Mesenchymal stem cell (in vitro differentiated cells and primary cell): ENCODE results near the gene HEYL.
"Not testable (repeated sequence)": the region's sequence is repeated elsewhere in the genome, so short reads cannot be mapped to it uniquely, and the experiment has no call there.

Experiments used
- DNase-seq: peaks from one replicate; pipeline ENCODE4 v3.0.0-alpha.2; 2013
- H2AFZ ChIP-seq: one replicate; pipeline ENCODE4 v1.6.1; 2013; ENCODE audit warnings: low read depth, mild to moderate bottlenecking, control low read depth, inconsistent platforms, low read length, moderate library complexity
- H2AK5ac ChIP-seq: 2 replicates; pipeline ENCODE4 v1.6.1; 2013; ENCODE audit warnings: low read length, moderate library complexity, mild to moderate bottlenecking, inconsistent platforms; ENCODE audit not compliant: severe bottlenecking
- H2BK120ac ChIP-seq: one replicate; pipeline ENCODE4 v1.6.1; 2013; ENCODE audit warnings: low read depth, mild to moderate bottlenecking, inconsistent platforms, low read length, moderate library complexity
- H2BK12ac ChIP-seq, 2 experiments: one replicate each; pipeline ENCODE4 v1.6.1; 2013; ENCODE audit warnings: inconsistent platforms in 2 of 2, low read length in 2 of 2, mild to moderate bottlenecking in 2 of 2, moderate library complexity in 2 of 2, control low read depth in 1 of 2
- H2BK15ac ChIP-seq: one replicate; pipeline ENCODE4 v1.6.1; 2013; ENCODE audit warnings: mild to moderate bottlenecking, low read depth, inconsistent platforms; ENCODE audit not compliant: poor library complexity, severe bottlenecking
- H2BK5ac ChIP-seq: 2 replicates; pipeline ENCODE4 v1.6.1; 2013; ENCODE audit warnings: low read depth, mild to moderate bottlenecking, low read length, control low read depth, inconsistent platforms; ENCODE audit not compliant: poor library complexity, severe bottlenecking
- H3K14ac ChIP-seq, 2 experiments: one replicate each; pipeline ENCODE4 v1.6.1; 2013; ENCODE audit warnings: inconsistent platforms in 2 of 2, low read length in 2 of 2, control low read depth in 1 of 2, mild to moderate bottlenecking in 1 of 2, moderate library complexity in 1 of 2
- H3K18ac ChIP-seq, 2 experiments: one replicate each; pipeline ENCODE4 v1.6.1; 2013; ENCODE audit warnings: inconsistent platforms in 2 of 2, low read length in 2 of 2, control low read depth in 1 of 2, low read depth in 1 of 2, mild to moderate bottlenecking in 1 of 2
- H3K23ac ChIP-seq, 2 experiments: one replicate each; pipeline ENCODE4 v1.6.1; 2013; ENCODE audit warnings: inconsistent platforms in 2 of 2, low read length in 2 of 2, mild to moderate bottlenecking in 2 of 2, moderate library complexity in 2 of 2, control low read depth in 1 of 2
- H3K27ac ChIP-seq: 2 replicates; pipeline ENCODE4 v1.5.1; 2013; ENCODE audit warnings: mild to moderate bottlenecking, moderate library complexity, low read length, control low read depth, inconsistent platforms; ENCODE audit not compliant: poor library complexity, severe bottlenecking
- H3K27me3 ChIP-seq, 2 experiments: 2 replicates each; pipeline versions ENCODE4 v1.6.1 to v1.7.0; 2013; ENCODE audit warnings: low read length in 2 of 2, mild to moderate bottlenecking in 2 of 2, moderate library complexity in 2 of 2, control low read depth in 1 of 2, inconsistent platforms in 1 of 2; ENCODE audit not compliant: control insufficient read depth in 1 of 2, insufficient read depth in 1 of 2
- H3K36me3 ChIP-seq, 2 experiments: 2 replicates each; pipeline versions ENCODE4 v1.6.1 to v1.7.0; 2013; ENCODE audit warnings: low read length in 2 of 2, control low read depth in 1 of 2, inconsistent platforms in 1 of 2, low read depth in 1 of 2, mild to moderate bottlenecking in 1 of 2; ENCODE audit not compliant: insufficient read depth in 2 of 2, control insufficient read depth in 1 of 2
- H3K4ac ChIP-seq, 2 experiments: one replicate each; pipeline ENCODE4 v1.6.1; 2013; ENCODE audit warnings: inconsistent platforms in 2 of 2, low read length in 2 of 2, mild to moderate bottlenecking in 2 of 2, moderate library complexity in 2 of 2, control low read depth in 1 of 2, low read depth in 1 of 2
- H3K4me1 ChIP-seq: 2 replicates; pipeline ENCODE4 v1.6.1; 2013; ENCODE audit warnings: low read depth, low read length, control low read depth; ENCODE audit not compliant: control insufficient read depth, insufficient read depth
- H3K4me2 ChIP-seq: 2 replicates; pipeline ENCODE4 v1.6.1; 2013; ENCODE audit warnings: low read length, mild to moderate bottlenecking, inconsistent platforms; ENCODE audit not compliant: poor library complexity, severe bottlenecking
- H3K4me3 ChIP-seq, 2 experiments: 2 replicates each; pipeline versions ENCODE4 v1.5.1 to v1.7.0; 2013; ENCODE audit warnings: low read length in 2 of 2, mild to moderate bottlenecking in 2 of 2, control low read depth in 1 of 2, low read depth in 1 of 2; ENCODE audit not compliant: insufficient read depth in 1 of 2
- H3K79me1 ChIP-seq: replicated peaks from 2 replicates; pipeline ENCODE4 v1.6.1; 2013; ENCODE audit warnings: mild to moderate bottlenecking, control low read depth, low read length, inconsistent platforms; ENCODE audit not compliant: poor library complexity, severe bottlenecking
- H3K9ac ChIP-seq: 2 replicates; pipeline ENCODE4 v1.7.0; 2013; ENCODE audit warnings: mild to moderate bottlenecking, low read length, moderate library complexity
- H3K9me3 ChIP-seq: 2 replicates; pipeline ENCODE4 v1.7.0; 2013; ENCODE audit warnings: mild to moderate bottlenecking, low read length; ENCODE audit not compliant: control insufficient read depth
- H4K8ac ChIP-seq: one replicate; pipeline ENCODE4 v1.6.1; 2013; ENCODE audit warnings: inconsistent platforms, mild to moderate bottlenecking, low read length, moderate library complexity
- H4K91ac ChIP-seq: one replicate; pipeline ENCODE4 v1.6.1; 2013; ENCODE audit warnings: mild to moderate bottlenecking, low read length, inconsistent platforms
- WGBS: methylation state at CpG from one replicate; pipeline ENCODE4 v1.1.7; 2013; ENCODE audit warnings: mixed read lengths; 5-methylcytosine and 5-hydroxymethylcytosine counted together

Gene HEYL

DNA sequence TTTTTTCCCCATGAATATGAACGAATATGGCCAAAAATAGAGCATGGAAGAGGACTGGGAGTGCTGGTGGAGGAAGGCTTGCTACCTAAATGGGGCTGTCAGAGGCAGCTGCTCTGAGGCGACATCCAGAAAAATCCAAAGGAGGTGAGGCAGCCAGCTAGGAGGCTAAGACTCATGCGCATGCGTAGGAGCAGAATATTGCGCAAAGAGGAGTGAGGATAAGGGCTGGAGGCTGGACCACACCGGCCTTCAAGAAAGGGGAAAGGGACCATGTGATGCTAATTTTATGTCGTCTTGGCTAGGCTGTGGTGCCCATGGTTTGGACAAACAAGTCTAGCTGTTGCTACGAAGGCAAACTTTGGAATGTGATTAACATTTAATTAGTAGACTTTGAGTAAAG lies 30.5 kb downstream of the HEYL start:
- Histone ChIP-seq H3K23ac (no peak overlapping the region), H3K4me2 (no peak overlapping the region), H3K18ac (no peak overlapping the region), H3K4ac (no peak overlapping the region), H2BK15ac (no peak overlapping the region), H3K4me3 (no peak overlapping the region), H3K27ac (no peak overlapping the region), H3K4me1 (peaks cover 8% of the 10 kb centered on the region), H3K36me3 (no peaks in the 10 kb centered on the region), H4K8ac (no peak overlapping the region), H3K27me3 (peaks cover 12 to 16% of the 10 kb centered on the region in 2 experiments), H2BK12ac (no peak overlapping the region), H2AK5ac (no peak overlapping the region), H2BK120ac (no peak overlapping the region), H3K14ac (no peak overlapping the region), H3K9ac (no peak overlapping the region), H3K79me1 (no peaks in the 10 kb centered on the region), H3K9me3 (no peaks in the 10 kb centered on the region), H2AFZ (no peak overlapping the region), H2BK5ac (no peak overlapping the region), H4K91ac (no peak overlapping the region)
- no peak for DNase-seq
- 85% methylated on average over 8 of the region's 8 CpGs for WGBS

DNA sequence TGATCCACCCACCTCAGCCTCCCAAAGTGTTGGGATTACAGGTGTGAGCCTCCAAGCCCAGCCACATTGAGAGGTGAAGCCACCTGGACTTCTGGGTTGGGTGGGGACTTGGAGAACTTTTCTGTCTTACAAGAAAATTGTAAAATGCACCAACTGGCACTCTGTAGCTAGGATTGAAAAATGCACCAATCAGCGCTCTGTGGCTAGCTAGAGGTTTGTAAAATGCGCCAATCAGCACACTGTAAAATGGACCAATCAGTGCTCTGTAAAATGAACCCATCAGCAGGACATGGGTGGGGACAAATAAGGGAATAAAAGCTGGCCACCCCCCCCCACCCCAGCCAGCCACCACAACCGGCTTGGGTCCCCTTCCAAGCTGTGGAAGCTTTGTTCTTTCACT lies 35.8 kb downstream of the HEYL start:
- not testable (repeated sequence) for H4K91ac ChIP-seq, H4K8ac ChIP-seq, H3K36me3 ChIP-seq, H3K23ac ChIP-seq, H3K4ac ChIP-seq, H2BK12ac ChIP-seq, H2AK5ac ChIP-seq, H3K14ac ChIP-seq, H3K4me1 ChIP-seq, H3K9ac ChIP-seq, H3K4me3 ChIP-seq, H2AFZ ChIP-seq, H3K27ac ChIP-seq, H3K18ac ChIP-seq, H3K4me2 ChIP-seq, H2BK5ac ChIP-seq, H2BK15ac ChIP-seq, H2BK120ac ChIP-seq, H3K9me3 ChIP-seq, H3K79me1 ChIP-seq, DNase-seq
- 90% methylated on average over 3 of the region's 3 CpGs for WGBS
- peaks cover 5 to 48% of the 10 kb centered on the region in 2 experiments for H3K27me3 ChIP-seq

DNA sequence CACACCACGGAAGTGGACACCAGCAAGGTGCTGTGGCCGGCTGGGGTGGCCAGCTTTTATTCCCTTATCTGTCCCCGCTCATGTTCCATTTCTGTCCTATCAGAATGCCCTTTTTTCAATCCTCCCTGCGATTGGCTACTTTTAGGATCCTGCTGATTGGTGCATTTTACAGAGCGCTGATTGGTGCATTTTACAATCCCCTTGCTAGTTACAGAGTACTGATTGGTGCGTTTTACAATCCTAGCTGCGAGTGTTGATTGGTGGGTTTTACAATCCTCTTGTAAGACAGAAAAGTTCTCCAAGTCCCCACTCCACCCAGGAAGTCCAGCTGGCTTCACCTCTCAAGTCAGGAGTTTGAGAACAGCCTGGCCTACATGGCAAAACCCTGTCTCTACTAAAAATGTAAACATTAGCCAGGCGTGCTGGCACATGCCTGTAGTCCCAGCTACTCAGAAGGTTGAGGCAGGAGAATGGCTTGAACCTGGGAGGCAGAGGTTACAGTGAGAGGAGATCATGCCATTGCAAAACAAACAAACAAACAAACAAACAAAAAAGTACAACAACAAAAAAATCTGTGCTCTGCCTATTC lies 37.7 kb downstream of the HEYL start:
- not testable (repeated sequence) for H3K9me3 ChIP-seq, DNase-seq, H2AK5ac ChIP-seq, H3K4me2 ChIP-seq, H3K79me1 ChIP-seq, H3K36me3 ChIP-seq, H3K27ac ChIP-seq, H2BK120ac ChIP-seq, H3K14ac ChIP-seq, H2BK12ac ChIP-seq, H4K8ac ChIP-seq, H3K9ac ChIP-seq, H3K4ac ChIP-seq, H3K4me3 ChIP-seq, H2BK15ac ChIP-seq, H4K91ac ChIP-seq, H3K18ac ChIP-seq, H2BK5ac ChIP-seq, H3K23ac ChIP-seq, H2AFZ ChIP-seq, H3K4me1 ChIP-seq
- peaks cover 5 to 49% of the 10 kb centered on the region in 2 experiments for H3K27me3 ChIP-seq
- WGBS, result 97% methylated on average over 7 of the region's 8 CpGs

DNA sequence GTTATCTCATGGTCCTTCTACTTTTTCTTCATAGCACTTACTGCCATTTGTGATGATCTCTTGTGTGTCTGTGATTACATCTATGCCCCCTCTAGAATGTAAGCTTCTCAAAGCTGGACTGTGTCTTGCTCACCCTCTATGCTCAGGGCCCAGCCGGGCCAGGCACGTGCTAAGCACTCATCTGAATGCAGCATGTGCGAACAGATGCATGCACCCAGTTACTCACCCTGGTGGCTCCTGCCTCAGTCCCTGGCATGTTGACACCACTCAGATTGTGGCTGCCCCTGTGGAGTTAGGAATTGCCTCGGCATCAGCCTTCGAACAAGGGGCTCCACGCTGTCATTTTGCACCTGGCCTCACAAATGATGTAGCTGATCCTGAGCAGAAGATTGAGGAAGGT lies 43.3 kb downstream of the HEYL start:
- Histone ChIP-seq H2BK15ac (no peak overlapping the region), H3K9ac (no peak overlapping the region), H3K36me3 (no peaks in the 10 kb centered on the region), H3K4me1 (no peaks in the 10 kb centered on the region), H3K4me3 (no peak overlapping the region), H2BK12ac (no peak overlapping the region), H4K91ac (no peak overlapping the region), H3K79me1 (no peaks in the 10 kb centered on the region), H2BK120ac (no peak overlapping the region), H3K27ac (no peak overlapping the region), H3K18ac (no peak overlapping the region), H3K14ac (peak overlapping the region in 1 of 2 experiments; percentile 51), H3K4ac (no peak overlapping the region), H2BK5ac (no peak overlapping the region), H2AK5ac (no peak overlapping the region), H3K9me3 (no peaks in the 10 kb centered on the region), H3K23ac (no peak overlapping the region), H4K8ac (no peak overlapping the region), H2AFZ (no peak overlapping the region), H3K27me3 (peaks cover 31 to 75% of the 10 kb centered on the region in 2 experiments), H3K4me2 (no peak overlapping the region)
- DNase-seq, result no peak
- 89% methylated on average over 6 of the region's 6 CpGs for WGBS
